ENCODE data around the gene PLA2G6. TPM values are rescaled to one million over a fixed set of nuclear protein-coding genes. Genes with fewer than 3 reads are reported as not detected.

The PLA2G6 gene
- total and polyA plus RNA-seq, 2 of the 4 experiments (the other 2 are of a cell fraction) = 6.1 to 10.3 TPM

DNA sequence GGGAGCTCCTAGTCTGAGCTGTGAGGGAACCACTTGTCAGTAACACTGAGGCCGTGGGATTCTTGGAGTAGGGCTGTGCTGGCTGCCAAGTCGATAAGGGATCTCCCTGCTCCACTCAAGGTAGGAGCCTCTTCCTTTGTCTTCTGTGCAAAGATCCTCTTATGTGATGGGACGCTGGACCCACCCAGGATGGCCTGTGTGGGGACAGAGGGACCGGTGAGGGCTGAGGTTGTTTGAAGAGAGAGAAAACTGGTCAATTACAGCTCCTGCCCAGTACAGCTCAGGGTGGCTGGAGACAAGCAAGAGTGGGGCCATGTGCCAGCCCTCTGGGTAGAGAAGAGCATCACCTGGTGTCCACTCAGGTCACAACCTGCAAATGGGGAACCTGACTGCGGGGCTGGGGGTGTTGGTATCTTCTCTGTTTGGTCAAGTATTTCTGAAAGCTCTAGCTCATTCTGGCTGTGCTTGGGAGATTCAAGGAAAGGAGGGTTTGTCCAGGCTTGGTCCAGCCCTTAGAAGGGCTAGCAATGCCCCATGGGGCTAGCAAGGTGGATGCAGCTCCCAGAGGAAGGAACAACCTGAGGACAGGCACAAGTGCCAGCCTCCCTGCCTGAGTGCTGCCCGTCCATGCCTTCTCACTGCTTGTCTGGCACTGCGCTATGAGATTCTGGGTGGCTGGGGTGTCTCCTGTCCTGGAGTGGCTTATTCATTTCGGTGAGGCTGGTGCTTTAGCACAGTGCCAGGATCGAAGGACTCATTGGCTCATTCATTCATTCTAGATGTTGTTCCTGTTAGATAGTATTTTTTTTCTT lies 43.5 kb downstream of the PLA2G6 start:
- no peaks in the 10 kb centered on the region for H4K20me1 ChIP-seq (ENCODE audit: insufficient read depth, low read length)
- ATAC-seq (ENCODE audit: low read depth) = no peak
- BruUV-seq (replicated peaks) = no TSS peak

More for the DNA sequence above, 43.5 kb downstream of the PLA2G6 start:
- H3K36me3 ChIP-seq (ENCODE audit: control insufficient read depth, insufficient read depth, low read length) = no peaks in the 10 kb centered on the region
- no peak overlapping the region for H4K91ac ChIP-seq (ENCODE audit: insufficient read depth, low read depth, low read length)
- no peak overlapping the region for H3K56ac ChIP-seq (ENCODE audit: extremely low read depth, insufficient read depth, low read length)
- no peak overlapping the region for H4K5ac ChIP-seq (ENCODE audit: low read depth, low read length)
- dilution Hi-C loops (cut with HindIII; ENCODE audit: low sequenced_read_pairs, unreplicated experiment) (no loop called here), intact Hi-C loops (cut with micrococcal nuclease) (no loop called here), in situ Hi-C loops (cut with MboI; ENCODE audit: low sequenced_read_pairs) (no loop called here)
- H3K79me1 ChIP-seq (ENCODE audit: low read depth in 1 of 2, low read length in 2 of 2) = no peaks in the 10 kb centered on the region
- H3K23ac ChIP-seq (ENCODE audit: low read depth, low read length) = no peak overlapping the region
- H3K4me1 ChIP-seq (ENCODE audit: control insufficient read depth, insufficient read depth, low read length) = peaks cover 2% of the 10 kb centered on the region
- H2BK5ac ChIP-seq (ENCODE audit: low read depth, low read length, poor library complexity, severe bottlenecking) = no peak overlapping the region
- no peak overlapping the region for H3K18ac ChIP-seq (ENCODE audit: low read depth, low read length)
- H3K9me1 ChIP-seq (ENCODE audit: insufficient read depth, low read length) = peaks cover 2% of the 10 kb centered on the region; the same call in 1 of the 2 replicates
- TF ChIP-seq MAZ (IDR thresholded peaks at IDR 0.05; ENCODE audit: borderline replicate concordance, low read depth, low read length) (no peak), CEBPB (IDR thresholded peaks at IDR 0.05; ENCODE audit: low read depth, low read length) (no peak), FOS (IDR thresholded peaks at IDR 0.05; ENCODE audit: low read depth, low read length) (no peak), RCOR1 (IDR thresholded peaks at IDR 0.05; ENCODE audit: insufficient replicate concordance, low read length) (no peak)
- no peak overlapping the region for H4K8ac ChIP-seq (ENCODE audit: low read depth in 2 of 2, low read length in 2 of 2)
- H2AK5ac ChIP-seq (ENCODE audit: low read depth, low read length) = no peak overlapping the region; the same call in 1 of the 2 replicates
- no peaks in the 10 kb centered on the region for H3K27me3 ChIP-seq (ENCODE audit: control insufficient read depth, insufficient read depth, low read length)
- no peak overlapping the region for H2BK120ac ChIP-seq (ENCODE audit: low read depth, low read length)
- H3K27ac ChIP-seq (ENCODE audit: insufficient read depth, low read length) = no peak overlapping the region
- no peaks in the 10 kb centered on the region for H3K9me3 ChIP-seq (ENCODE audit: control insufficient read depth, insufficient read depth, low read length)
- ChIA-PET CTCF (no interaction called here), POLR2A (ENCODE audit: unreplicated experiment) (no interaction called here)
- H3K4ac ChIP-seq (ENCODE audit: low read depth, low read length) = no peak overlapping the region
- H2BK20ac ChIP-seq (ENCODE audit: low read depth, low read length) = no peak overlapping the region
- no peak overlapping the region for H2AFZ ChIP-seq (replicated peaks; ENCODE audit: low read length, poor library complexity)
- H2BK15ac ChIP-seq (ENCODE audit: low read depth, low read length) = no peak overlapping the region
- no peak overlapping the region for H2AK9ac ChIP-seq (replicated peaks; ENCODE audit: low read depth, low read length, poor library complexity)
- no peak overlapping the region for H3K4me2 ChIP-seq (ENCODE audit: low read depth, low read length)
- DNase-seq = no peak
- no peak overlapping the region for H3K4me3 ChIP-seq (ENCODE audit: insufficient read depth, low read depth, low read length)
- no peak overlapping the region for H3K9ac ChIP-seq (ENCODE audit: low read depth, low read length)
- H3K14ac ChIP-seq (replicated peaks; ENCODE audit: low read depth, low read length) = no peak overlapping the region
- 83% methylated on average over 1 of the region's 9 CpGs; no CpG with 5 or more reads in 1 of the 2 experiments for WGBS, 2 experiments (ENCODE audit: extremely low coverage in 2 of 2, insufficient read length in 1 of 2)

Data from IMR-90 (cell line).